GM21423 (cell line): Measurements from ENCODE around the gene NGFR.
A peak's percentile ranks its signal among the peaks of the same experiment; 100 is the strongest.

Experiments
- ATAC-seq: cut with Tn5 transposase; IDR thresholded peaks from one replicate; pipeline ENCODE4 v1.9.1; 2021; ENCODE audit warnings: mild to moderate bottlenecking, moderate library complexity; ENCODE audit not compliant: unreplicated experiment

Gene NGFR

DNA sequence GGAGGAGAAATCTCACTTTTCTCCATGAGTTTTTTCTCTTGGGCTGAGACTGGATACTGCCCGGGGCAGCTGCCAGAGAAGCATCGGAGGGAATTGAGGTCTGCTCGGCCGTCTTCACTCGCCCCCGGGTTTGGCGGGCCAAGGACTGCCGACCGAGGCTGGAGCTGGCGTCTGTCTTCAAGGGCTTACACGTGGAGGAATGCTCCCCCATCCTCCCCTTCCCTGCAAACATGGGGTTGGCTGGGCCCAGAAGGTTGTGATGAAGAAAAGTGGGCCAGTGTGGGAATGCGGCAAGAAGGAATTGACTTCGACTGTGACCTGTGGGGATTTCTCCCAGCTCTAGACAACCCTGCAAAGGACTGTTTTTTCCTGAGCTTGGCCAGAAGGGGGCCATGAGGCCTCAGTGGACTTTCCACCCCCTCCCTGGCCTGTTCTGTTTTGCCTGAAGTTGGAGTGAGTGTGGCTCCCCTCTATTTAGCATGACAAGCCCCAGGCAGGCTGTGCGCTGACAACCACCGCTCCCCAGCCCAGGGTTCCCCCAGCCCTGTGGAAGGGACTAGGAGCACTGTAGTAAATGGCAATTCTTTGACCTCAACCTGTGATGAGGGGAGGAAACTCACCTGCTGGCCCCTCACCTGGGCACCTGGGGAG is 19.1 kb downstream of the NGFR start:
- ATAC-seq, result no peak

DNA sequence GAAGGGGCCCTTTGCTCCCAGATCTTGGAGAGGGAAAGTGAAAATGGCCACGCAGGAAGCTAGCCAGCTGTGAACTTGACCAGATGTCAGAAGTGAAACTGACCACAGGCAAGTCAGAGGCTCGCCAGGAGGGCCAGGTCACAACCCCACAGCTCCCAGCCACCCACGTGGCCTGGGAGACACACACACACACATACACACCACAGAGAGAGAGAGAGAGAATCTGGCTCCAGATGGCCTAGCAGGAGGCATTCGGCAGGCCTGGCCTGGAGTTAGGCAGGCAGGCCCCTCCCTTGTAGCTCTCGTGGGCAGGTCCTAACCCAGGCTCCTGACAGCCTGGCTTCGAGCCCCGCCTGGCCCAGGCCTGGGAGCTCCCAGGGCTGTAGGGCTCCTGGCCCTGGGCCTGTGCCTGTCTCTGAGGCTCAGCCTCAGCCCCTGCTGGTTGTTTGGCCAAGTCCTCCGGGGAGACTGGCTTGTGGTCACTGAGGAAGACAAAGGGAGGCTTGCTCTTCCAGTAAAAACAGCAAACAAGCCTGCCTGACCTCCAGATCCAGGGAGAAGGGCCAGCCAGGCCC is 20.2 kb downstream of the NGFR start:
- peak; percentile 83 for ATAC-seq

DNA sequence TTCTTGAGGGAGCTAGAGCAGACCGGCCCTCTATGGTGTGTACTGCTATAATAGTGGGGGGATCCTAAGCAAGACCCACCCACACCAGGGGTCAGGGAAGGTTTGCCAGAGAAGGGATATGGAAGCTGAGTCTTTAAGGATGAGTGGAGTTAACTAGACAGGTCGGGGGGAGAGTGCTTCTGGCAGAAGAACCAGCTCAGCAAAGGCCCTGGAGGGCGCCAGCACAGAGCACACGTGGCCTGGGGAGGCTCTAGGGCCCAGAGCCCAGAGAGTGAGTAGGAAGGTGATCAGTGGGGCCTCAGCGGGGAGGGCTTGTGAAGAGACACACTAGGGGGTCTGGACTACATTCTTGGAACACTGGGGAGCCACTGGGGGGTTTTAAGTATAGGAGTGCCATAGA is 21.1 kb downstream of the NGFR start:
- ATAC-seq, result no peak

DNA sequence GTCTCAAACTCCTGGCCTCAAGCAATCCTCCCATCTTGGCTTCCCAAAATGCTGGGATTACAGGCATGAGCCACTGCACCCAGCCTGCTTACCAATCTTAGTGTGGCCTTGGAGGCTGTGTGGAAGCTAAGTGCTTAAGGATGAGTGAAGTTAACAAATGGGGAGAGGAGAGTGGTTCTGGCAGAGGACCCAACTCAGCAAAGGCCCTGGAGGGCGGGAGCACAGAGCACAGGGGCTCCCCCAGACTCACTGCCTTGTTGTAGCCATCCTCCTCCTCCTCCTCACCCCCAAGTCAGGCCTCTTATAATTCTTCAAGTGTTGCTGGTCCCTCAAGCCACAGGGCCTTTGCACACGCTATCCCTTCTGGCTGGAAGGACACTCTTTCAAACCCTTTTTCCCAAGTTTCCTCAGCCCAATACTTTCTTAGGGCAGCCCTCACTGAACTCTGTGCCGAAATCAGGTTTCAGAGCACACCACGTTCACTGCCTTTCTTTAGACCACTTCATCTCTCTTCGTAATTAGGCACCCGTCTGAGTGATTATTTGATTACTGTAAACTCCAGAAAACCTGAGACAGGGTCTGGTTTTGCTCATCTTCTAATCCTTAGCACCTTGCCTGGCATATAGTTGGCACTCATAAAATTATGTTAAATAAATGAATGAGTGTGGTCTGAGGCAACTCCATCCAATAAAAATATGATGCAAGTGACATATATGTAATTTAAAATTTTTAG is 23.4 kb downstream of the NGFR start:
- ATAC-seq, result no peak

DNA sequence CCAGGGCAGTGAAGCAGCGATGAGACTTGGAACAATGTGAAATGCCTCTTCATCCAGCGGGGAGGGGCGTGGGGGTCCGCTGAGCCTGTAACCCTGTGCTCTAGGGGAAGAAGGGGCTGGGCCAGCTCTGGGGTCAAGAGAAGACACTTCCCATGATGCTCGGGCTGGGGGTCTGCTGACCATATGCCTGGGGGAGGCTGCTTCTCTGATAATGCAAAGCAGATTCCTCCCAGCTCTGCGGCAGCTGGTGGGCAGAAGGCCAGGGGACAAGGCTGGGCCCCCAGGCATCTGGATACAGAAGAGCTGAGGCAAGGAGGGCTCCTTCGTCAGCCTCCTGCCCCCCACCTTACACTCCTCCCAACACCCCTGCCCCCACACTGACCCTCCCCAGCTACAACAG is 24.7 kb downstream of the NGFR start:
- no peak for ATAC-seq

DNA sequence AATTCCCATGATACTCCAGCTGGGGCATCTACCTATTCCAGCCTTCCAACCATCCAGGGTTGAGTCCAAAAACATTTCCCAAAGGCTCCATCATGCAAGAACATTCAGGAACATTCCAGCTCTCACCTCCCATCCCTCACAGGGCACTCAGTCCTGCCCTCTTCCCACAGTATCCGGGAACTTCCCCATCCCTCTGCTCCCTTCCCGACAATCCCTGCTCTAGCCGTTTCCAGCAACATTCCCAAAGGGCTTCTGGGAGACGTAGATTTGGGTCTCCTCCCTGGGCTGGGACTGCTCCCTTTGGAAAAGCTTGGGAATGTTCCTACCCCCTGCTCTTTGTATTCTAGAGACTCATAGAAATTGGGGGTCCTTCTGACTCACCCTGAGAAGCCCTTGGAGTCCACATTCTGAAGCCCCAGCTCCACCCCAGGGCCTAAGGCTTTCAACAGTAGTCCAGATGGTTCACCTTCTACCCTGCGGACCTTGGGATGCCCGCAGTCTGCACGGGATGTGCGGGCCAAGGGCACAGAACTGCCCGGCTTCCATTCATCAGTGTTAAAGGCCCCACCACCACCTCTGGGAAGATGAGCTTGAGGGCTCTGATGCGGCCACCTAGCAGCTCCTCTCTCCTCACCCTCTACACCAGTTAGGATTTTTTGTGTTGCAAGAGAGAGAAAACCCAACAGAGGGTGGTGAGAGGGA is 25.4 kb downstream of the NGFR start:
- no peak for ATAC-seq

DNA sequence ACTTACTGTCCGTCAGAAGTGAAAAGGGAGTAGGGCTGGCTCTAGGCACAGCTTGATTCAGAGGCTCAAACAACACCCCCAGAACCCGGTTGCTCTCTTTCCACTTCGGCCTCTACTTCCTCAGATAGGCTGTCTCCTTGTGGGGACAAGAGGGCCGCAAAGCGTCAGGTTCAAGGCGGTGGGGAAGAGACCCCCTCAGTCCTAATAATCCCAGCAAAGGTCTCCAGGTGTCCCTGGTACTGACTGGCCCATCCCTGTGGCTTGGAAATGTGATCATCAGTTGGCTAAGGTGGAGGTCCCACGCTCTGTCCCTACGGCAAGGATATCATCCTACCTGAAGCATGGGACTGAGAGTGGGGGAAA is 26.0 kb downstream of the NGFR start:
- ATAC-seq, result no peak

DNA sequence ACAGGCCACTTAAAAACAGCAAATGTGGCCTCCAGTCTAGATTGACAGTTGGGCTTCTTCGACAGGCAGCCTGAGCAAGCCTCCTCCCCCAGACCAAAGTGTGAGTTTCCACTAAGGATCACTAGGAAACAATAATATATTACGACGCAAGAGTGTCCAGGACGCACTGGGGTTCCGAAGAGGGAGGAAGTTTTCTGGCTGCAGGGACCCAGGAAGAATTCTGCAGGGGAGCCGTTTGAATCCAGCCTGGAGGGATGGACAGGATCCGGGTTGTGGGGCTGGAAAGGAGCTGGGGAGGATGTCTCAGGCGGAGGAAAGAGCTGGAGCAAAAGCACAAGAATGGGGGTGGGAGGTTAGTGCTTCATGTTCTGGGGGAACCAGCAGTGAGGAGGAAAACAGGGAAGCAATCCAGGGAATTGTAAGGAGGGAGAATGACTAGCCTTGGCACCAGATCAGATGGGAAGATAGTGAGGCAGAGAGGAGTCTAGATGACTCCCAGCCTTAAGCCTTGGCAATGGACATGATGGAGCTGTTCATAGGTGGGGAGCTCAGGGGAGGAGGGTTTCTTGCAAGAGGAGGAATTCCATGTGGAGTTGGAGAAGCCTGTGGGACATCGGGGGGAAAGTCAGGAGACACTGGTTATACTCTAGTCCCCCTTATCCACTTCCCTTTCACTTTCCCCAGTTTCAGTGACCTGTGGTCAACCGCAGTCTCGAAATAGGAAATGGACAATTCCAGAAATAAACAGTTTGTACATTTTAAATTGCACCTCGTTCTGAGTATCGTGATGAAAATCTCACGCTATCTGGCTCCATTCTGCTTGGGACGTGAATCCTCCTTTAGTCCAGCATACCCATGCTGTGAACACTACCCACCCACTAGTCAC is 26.6 kb downstream of the NGFR start:
- no peak for ATAC-seq

DNA sequence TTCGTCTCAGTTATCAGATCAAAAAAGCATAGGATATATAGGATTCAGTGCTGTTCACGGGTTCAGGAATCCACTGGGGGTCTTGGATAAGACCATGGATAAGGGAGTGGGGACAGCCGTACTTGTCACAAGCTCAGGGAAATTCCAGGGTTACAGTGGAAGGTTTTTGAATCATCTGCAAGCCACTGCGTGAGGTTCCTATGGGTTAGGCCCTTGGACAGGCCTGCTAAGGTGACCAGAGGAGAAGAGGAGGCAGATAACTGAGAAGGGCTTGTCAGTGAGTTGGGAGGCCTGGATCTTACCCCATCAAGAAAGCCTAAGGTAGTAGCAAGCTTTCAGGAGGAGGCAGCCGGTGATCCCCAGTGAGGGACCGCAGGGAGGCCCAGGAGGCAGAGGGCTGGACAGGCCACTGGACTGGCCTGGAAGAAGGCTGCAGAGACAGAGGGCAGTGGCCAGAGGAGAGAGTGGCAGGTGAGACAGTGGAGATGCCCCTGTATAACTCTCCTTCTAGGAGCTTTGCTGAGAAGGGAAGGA is 27.3 kb downstream of the NGFR start:
- no peak for ATAC-seq

DNA sequence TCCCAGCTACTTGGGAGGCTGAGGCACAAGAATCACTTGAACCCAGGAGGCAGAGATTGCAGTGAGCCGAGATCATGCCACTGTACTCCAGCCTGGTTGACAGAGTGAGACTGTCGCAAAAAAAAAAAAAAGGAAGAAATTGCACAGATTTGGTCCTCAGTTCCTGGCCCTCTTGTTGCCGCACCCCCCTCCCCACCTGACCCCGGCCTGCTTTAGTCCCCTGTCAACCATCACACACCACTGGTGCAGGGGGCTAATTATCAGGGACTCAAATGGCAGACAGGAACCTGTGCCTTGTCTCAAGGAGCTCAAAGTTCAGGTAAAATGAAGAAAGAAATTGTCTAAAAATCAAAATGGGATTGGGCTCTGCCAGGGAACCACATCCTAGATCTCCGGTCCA is 28.1 kb downstream of the NGFR start:
- ATAC-seq, result no peak

DNA sequence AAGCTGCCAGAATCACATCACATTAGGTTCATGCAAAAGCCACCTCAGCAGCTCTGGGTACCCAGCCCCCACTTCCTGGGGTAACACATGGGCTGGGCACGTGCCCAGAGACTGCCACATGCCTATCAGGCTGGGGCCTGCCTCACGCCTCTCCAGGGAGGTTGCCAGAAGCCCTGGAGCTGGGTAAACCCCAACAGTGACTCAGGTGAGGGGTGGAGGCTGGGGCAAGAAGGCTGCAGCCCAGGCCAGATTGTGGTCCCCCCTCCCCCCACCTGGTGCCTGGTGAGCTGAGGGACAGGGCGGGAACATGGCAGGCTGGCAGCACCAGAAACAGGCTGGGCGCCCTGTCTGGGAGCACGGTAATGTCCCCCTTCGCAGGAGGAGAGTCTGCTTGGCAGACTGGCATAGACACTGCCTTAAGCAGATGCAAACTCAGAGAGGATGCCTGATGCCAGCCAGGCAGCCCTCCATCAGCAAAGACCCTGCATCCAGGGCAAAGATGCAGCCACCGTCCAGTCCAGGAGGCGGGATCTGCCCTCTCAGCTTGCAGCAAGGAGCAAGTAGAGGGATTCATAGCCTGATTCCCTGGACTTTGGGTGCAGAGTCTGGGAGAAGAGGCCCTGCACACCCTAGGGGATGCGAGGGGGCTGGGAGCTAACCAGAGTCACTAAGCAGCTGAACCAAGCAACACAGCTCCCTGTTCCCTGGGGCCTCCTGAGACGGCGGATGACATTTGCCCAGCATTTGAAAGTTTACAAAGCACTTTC is 28.8 kb downstream of the NGFR start:
- no peak for ATAC-seq

DNA sequence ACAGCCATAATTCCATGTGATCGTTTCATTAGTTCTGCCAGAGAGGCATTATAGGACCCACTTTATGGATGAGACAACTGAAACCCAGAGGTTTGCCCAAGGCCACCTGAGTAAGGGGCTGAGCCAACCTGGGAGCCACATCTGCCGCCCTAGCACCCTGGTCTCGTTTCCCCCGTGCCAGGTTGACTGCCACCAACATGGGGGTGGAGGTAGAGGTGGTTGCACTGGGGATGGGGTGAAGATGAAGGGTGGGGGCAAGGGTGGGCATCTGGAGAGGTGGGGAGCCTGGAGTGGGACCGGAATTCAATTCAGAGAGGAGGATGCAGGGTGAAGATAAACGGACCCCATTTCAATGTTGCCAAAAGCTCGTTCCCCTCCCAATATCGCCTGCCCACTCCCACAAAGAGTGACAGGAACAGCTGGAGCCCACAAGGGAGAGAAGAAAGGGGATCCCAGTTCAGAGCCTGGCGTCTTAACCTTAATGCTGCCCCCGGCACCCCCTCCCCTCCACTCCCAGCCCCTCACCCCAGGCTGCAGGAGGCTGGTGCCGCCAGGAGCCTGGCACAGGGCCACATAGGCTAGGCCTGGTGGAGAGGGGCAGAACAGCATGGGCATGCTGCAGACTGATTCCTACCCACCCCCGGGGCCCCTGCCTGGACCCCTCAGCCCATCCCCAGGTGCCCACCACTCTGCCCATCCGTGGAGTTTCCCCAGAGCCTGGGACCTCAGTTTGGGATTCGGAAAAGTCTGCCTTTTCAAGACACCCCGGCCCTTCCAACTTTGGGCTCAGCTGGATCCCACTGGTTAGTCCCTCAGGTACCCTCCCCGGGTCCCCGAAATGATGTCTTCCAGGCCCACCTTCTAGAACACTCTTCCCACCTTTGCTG is 29.6 kb downstream of the NGFR start:
- ATAC-seq, result no peak

DNA sequence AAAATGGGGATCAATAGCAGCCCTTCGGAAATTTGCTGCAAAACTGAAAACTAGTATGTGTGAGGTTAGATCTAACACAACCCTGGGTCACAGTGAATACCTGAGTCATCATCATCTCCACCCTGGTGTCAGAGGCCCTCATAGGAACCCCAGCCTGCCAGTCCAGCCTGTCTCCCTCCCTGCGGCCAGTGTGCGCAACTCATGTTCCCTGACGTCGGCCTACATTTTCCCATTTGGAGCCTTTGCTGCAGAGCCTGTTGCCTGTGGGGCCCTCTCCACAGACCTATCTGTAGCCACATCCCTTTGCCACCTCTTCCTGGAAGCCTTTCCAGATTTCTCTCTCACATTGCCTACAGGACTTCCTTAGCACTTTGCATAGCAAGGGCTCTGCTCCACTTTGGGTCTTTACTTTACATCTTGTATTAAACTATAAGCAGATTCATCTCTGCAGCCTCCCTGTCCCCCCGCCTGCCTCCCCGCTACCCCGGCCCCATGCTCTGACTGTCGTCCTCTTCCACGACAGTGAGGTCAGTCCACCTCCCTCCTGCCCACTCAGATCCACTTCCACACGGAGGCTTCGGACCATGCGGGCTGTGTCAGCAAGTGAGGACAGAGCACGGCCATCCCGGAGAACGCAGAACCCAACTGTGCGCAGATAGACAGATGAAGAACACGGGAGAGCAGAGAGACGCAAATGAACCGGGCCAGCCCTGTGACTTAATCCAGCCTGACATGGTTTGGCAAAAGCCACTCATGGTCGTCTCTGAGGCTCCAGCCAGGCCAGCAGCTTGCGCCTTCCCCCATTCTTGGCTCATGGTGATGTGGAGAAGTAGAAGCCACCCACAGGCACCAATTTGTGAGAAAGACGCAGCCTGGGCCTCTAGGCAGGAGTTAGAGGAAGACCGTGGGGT is 31.0 kb downstream of the NGFR start:
- ATAC-seq, result no peak

DNA sequence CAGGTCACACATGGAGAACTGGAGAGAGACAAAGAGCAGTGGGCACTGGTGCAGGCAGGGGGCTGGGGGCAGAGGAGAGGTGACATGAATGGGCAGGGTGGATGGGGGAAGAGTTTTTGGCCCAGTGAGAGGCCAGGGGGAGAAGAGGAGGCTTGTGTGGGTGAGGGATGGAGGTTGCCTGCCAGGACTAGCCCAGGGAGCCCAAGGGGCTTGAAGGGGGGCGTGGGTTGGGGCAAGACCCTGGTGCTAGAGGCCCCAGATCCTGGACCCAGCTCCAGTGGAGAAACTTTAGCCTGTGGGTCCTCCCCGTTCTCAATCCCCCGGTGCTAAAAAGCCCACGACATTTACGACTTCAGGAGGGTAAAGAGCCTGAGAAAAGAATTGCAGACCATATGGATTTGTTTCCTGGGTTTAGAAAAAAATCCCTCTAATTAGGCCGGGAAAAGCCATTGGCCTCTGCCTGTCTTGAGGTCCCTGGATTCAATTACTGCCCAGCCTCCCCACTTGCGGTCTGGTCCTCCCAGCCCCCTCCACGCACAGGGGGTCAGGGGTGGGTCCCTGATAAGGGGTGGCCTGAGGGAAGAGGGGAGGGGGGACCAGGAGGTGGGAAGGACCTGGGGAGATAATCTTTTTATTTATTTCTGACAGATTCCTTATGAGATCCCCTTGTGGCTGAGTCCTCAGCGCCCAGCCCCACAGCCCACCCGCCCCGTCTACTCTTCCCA is 33.0 kb downstream of the NGFR start:
- ATAC-seq, result no peak

DNA sequence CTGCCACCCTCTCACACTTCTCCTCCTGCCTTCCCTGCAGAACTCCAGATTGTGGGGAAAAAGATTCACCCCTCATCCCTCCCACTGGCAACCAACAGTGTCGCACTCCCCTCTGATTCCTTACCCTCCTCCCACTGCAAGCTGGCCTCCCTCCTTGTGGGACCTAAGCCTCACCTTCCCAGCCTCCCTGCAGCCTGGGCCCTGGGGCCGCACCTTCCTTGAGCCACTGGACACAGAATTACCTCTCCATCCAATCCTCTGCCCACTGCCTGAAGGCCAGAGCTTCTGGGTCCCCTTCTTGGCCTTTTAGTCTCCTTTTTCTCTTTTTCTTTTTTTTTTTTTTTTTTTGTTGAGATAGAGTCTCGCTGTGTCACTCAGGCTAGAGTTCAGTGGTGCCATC is 33.9 kb downstream of the NGFR start:
- ATAC-seq, result no peak

DNA sequence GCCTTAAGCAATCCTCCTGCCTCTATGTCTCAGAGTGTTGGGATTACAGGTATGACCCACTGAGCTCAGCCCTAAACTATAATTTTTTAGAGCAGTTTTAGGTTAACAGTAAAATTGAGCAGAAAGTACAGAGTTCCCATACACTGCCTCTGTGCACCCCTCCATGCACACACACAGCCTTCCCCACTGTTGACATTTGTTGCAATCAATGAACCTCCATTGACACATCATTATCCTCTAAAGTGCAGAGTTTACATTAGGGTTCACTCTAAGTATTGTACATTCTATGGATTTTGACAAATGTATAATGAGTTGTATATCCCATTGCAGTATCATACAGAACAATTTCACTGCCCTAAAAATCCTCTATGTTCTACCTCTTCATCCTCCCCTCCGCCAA is 35.0 kb downstream of the NGFR start:
- ATAC-seq, result no peak

DNA sequence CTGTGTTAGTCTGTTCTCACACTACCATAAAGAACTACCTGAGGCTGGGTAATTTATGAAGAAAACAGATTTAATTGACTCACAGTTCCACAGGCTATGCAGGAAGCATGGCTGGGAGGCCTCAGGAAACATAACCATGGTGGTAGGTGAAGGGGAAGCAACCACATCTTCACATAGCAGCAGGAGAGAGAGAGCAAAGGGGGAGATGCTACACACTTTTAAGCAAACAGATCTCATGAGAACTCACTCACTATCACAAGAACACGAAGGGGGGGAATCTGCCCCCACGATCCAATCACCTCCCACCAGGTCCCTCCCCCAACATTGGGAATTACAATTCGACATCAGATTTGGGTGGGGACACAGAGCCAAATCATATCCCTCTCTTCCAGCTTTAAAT is 48.8 kb downstream of the NGFR start:
- no peak for ATAC-seq
